ENCODE data around the gene NYNRIN.

The NYNRIN gene

GRCh38 chr14:24415421-24416253 is 16.8 kb downstream of the NYNRIN start:
- DNase-seq = no peak

- DNase-seq = no peak
Observed at GRCh38 chr14:24416254-24416931, 17.6 kb downstream of the NYNRIN start.

GRCh38 chr14:24416932-24417619 is 18.3 kb downstream of the NYNRIN start:
- no peak for DNase-seq

- no peak for DNase-seq
Observed at GRCh38 chr14:24417832-24418491, 19.2 kb downstream of the NYNRIN start.

- DNase-seq = no peak
Observed at GRCh38 chr14:24418492-24418873, 19.7 kb downstream of the NYNRIN start.

GRCh38 chr14:24422261-24422660 is 23.5 kb downstream of the NYNRIN start:
- no peak for DNase-seq

GRCh38 chr14:24422694-24423601 is 24.1 kb downstream of the NYNRIN start:
- DNase-seq = no peak

- DNase-seq = peak in 1 of 6 experiments; percentile 9
Observed at GRCh38 chr14:24425704-24426103, 26.9 kb downstream of the NYNRIN start.

GRCh38 chr14:24426150-24426911 is 27.5 kb downstream of the NYNRIN start:
- DNase-seq = no peak

GRCh38 chr14:24426912-24427536 is 28.2 kb downstream of the NYNRIN start:
- DNase-seq = peak in 4 of 6 experiments; percentile 16 to 40 (median 20)

GRCh38 chr14:24427537-24428508 is 29.0 kb downstream of the NYNRIN start:
- DNase-seq = no peak

GRCh38 chr14:24428628-24429394 is 30.0 kb downstream of the NYNRIN start:
- no peak for DNase-seq

- DNase-seq = peak; percentile 76 to 87 (median 79)
Observed at GRCh38 chr14:24429395-24430142, 30.8 kb downstream of the NYNRIN start, which contains the start of the genes CBLN3 and KHNYN. Gene CBLN3 (minus strand): TSS chr14:24429668. CDS start chr14:24429054, 614 bp downstream. Gene KHNYN (plus strand): TSS chr14:24429954. CDS start chr14:24430731, 777 bp downstream.

- peak in 5 of 6 experiments; percentile 12 to 73 (median 59) for DNase-seq
Observed at GRCh38 chr14:24430143-24430681, 31.4 kb downstream of the NYNRIN start.

- DNase-seq = peak; percentile 28 to 63 (median 42)
Observed at GRCh38 chr14:24430682-24431568, 32.1 kb downstream of the NYNRIN start.
